GM23338 (cell line): ENCODE results near the gene SERTAD1. TPM values are rescaled to one million over a fixed set of nuclear protein-coding genes. Genes with fewer than 3 reads are reported as not detected.

Experiments used
- ATAC-seq: fragments of 200-7000 bp; cut with Tn5 transposase; 3 replicates; pipeline ENCODE4 v1.9.1; 2020
- DNase-seq: peaks from one replicate; pipeline ENCODE4 v3.0.0-alpha.2; 2015; ENCODE audit warnings: low spot score
- H2AFZ ChIP-seq: fragments of 200-600 bp; sonication (generic); 2 replicates; pipeline ENCODE4 v1.8.0; 2016; ENCODE audit warnings: antibody characterized with exemption, mild to moderate bottlenecking, moderate library complexity
- H3F3A ChIP-seq: fragments of 200-600 bp; sonication (generic); replicated peaks from 2 replicates; pipeline ENCODE4 v1.8.0; 2017; ENCODE audit warnings: antibody characterized with exemption, mixed run types, low read depth
- H3K27ac ChIP-seq: fragments of 200-600 bp; sonication (generic); 2 replicates; pipeline ENCODE4 v1.6.1; 2016; ENCODE audit warnings: low read depth
- H3K27me3 ChIP-seq: fragments of 200-600 bp; sonication (generic); 2 replicates; pipeline ENCODE4 v1.8.0; 2016; ENCODE audit warnings: mild to moderate bottlenecking, mixed run types, moderate library complexity; ENCODE audit not compliant: insufficient read depth
- H3K36me3 ChIP-seq: fragments of 200-600 bp; sonication (generic); 2 replicates; pipeline ENCODE4 v1.8.0; 2016; ENCODE audit warnings: mild to moderate bottlenecking; ENCODE audit not compliant: insufficient read depth
- H3K4me1 ChIP-seq: fragments of 200-600 bp; sonication (generic); 2 replicates; pipeline ENCODE4 v1.8.0; 2016; ENCODE audit warnings: mild to moderate bottlenecking, moderate library complexity; ENCODE audit not compliant: insufficient read depth
- H3K4me2 ChIP-seq: fragments of 200-600 bp; sonication (generic); 2 replicates; pipeline ENCODE4 v1.7.1; 2017; ENCODE audit warnings: mixed run types
- H3K4me3 ChIP-seq: fragments of 200-600 bp; sonication (generic); 2 replicates; pipeline ENCODE4 v1.6.1; 2016; ENCODE audit warnings: mixed run types
- H3K79me2 ChIP-seq: fragments of 200-600 bp; sonication (generic); replicated peaks from 2 replicates; pipeline ENCODE4 v1.8.0; 2017; ENCODE audit warnings: mild to moderate bottlenecking; ENCODE audit not compliant: insufficient read depth
- H3K9me2 ChIP-seq: fragments of 200-600 bp; sonication (generic); 2 replicates; pipeline ENCODE4 v1.8.0; 2017; ENCODE audit not compliant: insufficient read depth
- H4K20me1 ChIP-seq: fragments of 200-600 bp; sonication (generic); replicated peaks from 2 replicates; pipeline ENCODE4 v1.8.0; 2017; ENCODE audit warnings: mild to moderate bottlenecking; ENCODE audit not compliant: insufficient read depth
- H3K27ac Mint-ChIP-seq: 2 replicates; pipeline ENCODE4 v1.8.0; 2020; ENCODE audit warnings: inconsistent platforms, mild to moderate bottlenecking, moderate library complexity, mixed read lengths
- H3K27me3 Mint-ChIP-seq: 3 replicates; pipeline ENCODE4 v1.8.0; 2022; ENCODE audit warnings: low read depth, mild to moderate bottlenecking, moderate library complexity, mixed read lengths, inconsistent platforms; ENCODE audit not compliant: insufficient read depth, poor library complexity
- H3K36me3 Mint-ChIP-seq: 3 replicates; pipeline ENCODE4 v1.8.0; 2021; ENCODE audit warnings: low read depth, mild to moderate bottlenecking, inconsistent platforms, moderate library complexity, mixed read lengths
- H3K4me1 Mint-ChIP-seq: 3 replicates; pipeline ENCODE4 v1.8.0; 2020; ENCODE audit warnings: mild to moderate bottlenecking, inconsistent platforms, mixed read lengths
- H3K4me3 Mint-ChIP-seq: 3 replicates; pipeline ENCODE4 v1.8.0; 2021; ENCODE audit warnings: moderate library complexity, mild to moderate bottlenecking, inconsistent platforms, mixed read lengths
- H3K9me3 Mint-ChIP-seq: 3 replicates; pipeline ENCODE4 v1.8.0; 2020; ENCODE audit warnings: moderate library complexity, mild to moderate bottlenecking, inconsistent platforms, mixed read lengths
- CTCF ChIP-seq, 2 experiments: fragments of 200-600 bp in 1 of 2; sonication (generic) in 1 of 2; conservative IDR thresholded peaks; 2 replicates each; pipeline versions ENCODE4 v1.5.1 to v1.6.1; 2016 to 2017; ENCODE audit warnings: antibody characterized with exemption in 2 of 2, low read depth in 2 of 2, mild to moderate bottlenecking in 2 of 2, moderate library complexity in 1 of 2
- JUNB ChIP-seq: IDR thresholded peaks from one replicate; pipeline ENCODE4 v1.6.1; 2016; ENCODE audit warnings: antibody characterized with exemption; ENCODE audit not compliant: unreplicated experiment
- NANOG ChIP-seq: IDR thresholded peaks from 2 replicates; pipeline ENCODE4 v1.6.1; 2016; ENCODE audit warnings: antibody characterized with exemption, borderline replicate concordance
- POLR2AphosphoS5 ChIP-seq: IDR thresholded peaks from 2 replicates; pipeline ENCODE4 v1.6.1; 2016; ENCODE audit warnings: antibody characterized with exemption, low read depth
- REST ChIP-seq: IDR thresholded peaks from one replicate; pipeline ENCODE4 v1.6.1; 2018; ENCODE audit warnings: antibody characterized with exemption; ENCODE audit not compliant: unreplicated experiment
- ZNF331 ChIP-seq: fragments of 250-450 bp; sonication (Bioruptor Pico); IDR thresholded peaks from 2 replicates; pipeline ENCODE4 v1.5.0; 2020; ENCODE audit warnings: low read depth, mild to moderate bottlenecking, moderate library complexity
- ZNF462 ChIP-seq: fragments of 250-450 bp; sonication (Bioruptor Pico); IDR thresholded peaks from 2 replicates; pipeline ENCODE4 v1.5.0; 2020; ENCODE audit warnings: mild to moderate bottlenecking, moderate library complexity
- polyA plus RNA-seq: library from polyadenylated mRNA; unstranded; fragments of >200 nt; fragmentation: Nextera tagmentation; extraction: Ambion mirVana; gene quantifications from 2 replicates; pipeline ENCODE4 v1.2.1, GENCODE V29; 2016
- total RNA-seq: library from RNA; depleted of rRNA; stranded (reverse); fragments of >200 nt; shearing (Covaris generic); gene quantifications from 2 replicates; pipeline ENCODE4 v1.2.3, GENCODE V29; 2014

Gene SERTAD1
- total and polyA plus RNA-seq, 2 experiments from 2014 or later = 4.6 to 9.1 TPM

GRCh38 chr19:40412866-40413265 lies 12.9 kb downstream of the SERTAD1 start:
- TF ChIP-seq REST = no peak
- no peak for TF ChIP-seq ZNF331 (CRISPR knock-in tag)
- TF ChIP-seq NANOG = no peak
- no peak for TF ChIP-seq JUNB
- no peak for TF ChIP-seq CTCF (conservative IDR thresholded peaks at IDR 0.05; ENCODE audit: low read depth in 2 of 2)
- no peak for TF ChIP-seq POLR2AphosphoS5
- TF ChIP-seq ZNF462 (CRISPR knock-in tag) = no peak
- Histone ChIP-seq H2AFZ (peak overlapping the region; percentile 86), H3K4me1 (peaks cover 25% of the 10 kb centered on the region), H4K20me1 (no peaks in the 10 kb centered on the region), H3K4me3 (peak overlapping the region; percentile 42), H3K27ac (no peak overlapping the region), H3K4me2 (peak overlapping the region; percentile 74), H3K9me2 (no peaks in the 10 kb centered on the region), H3K79me2 (no peaks in the 10 kb centered on the region), H3F3A (0 out of 2 replicates have a peak, but pooled peaks cover 3% of the 10 kb centered on the region), H3K27me3 (no peaks in the 10 kb centered on the region), H3K36me3 (no peaks in the 10 kb centered on the region)
- H3K36me3 Mint-ChIP-seq = no peaks in the 10 kb centered on the region
- no peaks in the 10 kb centered on the region for H3K9me3 Mint-ChIP-seq
- H3K4me1 Mint-ChIP-seq = peaks cover 38% of the 10 kb centered on the region
- ATAC-seq (no peak), DNase-seq (no peak)
- H3K27ac Mint-ChIP-seq = peak overlapping the region; percentile 84; the same call in 1 of the 2 replicates
- peaks cover 4% of the 10 kb centered on the region for H3K27me3 Mint-ChIP-seq
- H3K4me3 Mint-ChIP-seq = peak overlapping the region; percentile 52
